GM23338 (cell line): Measurements from ENCODE around the gene SLC8A1. TPM values are rescaled to one million over a fixed set of nuclear protein-coding genes. Genes with fewer than 3 reads are reported as not detected.

ENCODE experiments used
- ATAC-seq: fragments of 200-7000 bp; cut with Tn5 transposase; 3 replicates; pipeline ENCODE4 v1.9.1; 2020
- DNase-seq: peaks from one replicate; pipeline ENCODE4 v3.0.0-alpha.2; 2015; ENCODE audit warnings: low spot score
- H2AFZ ChIP-seq: fragments of 200-600 bp; sonication (generic); 2 replicates; pipeline ENCODE4 v1.8.0; 2016; ENCODE audit warnings: antibody characterized with exemption, mild to moderate bottlenecking, moderate library complexity
- H3F3A ChIP-seq: fragments of 200-600 bp; sonication (generic); replicated peaks from 2 replicates; pipeline ENCODE4 v1.8.0; 2017; ENCODE audit warnings: antibody characterized with exemption, mixed run types, low read depth
- H3K27ac ChIP-seq: fragments of 200-600 bp; sonication (generic); 2 replicates; pipeline ENCODE4 v1.6.1; 2016; ENCODE audit warnings: low read depth
- H3K27me3 ChIP-seq: fragments of 200-600 bp; sonication (generic); 2 replicates; pipeline ENCODE4 v1.8.0; 2016; ENCODE audit warnings: mild to moderate bottlenecking, mixed run types, moderate library complexity; ENCODE audit not compliant: insufficient read depth
- H3K36me3 ChIP-seq: fragments of 200-600 bp; sonication (generic); 2 replicates; pipeline ENCODE4 v1.8.0; 2016; ENCODE audit warnings: mild to moderate bottlenecking; ENCODE audit not compliant: insufficient read depth
- H3K4me1 ChIP-seq: fragments of 200-600 bp; sonication (generic); 2 replicates; pipeline ENCODE4 v1.8.0; 2016; ENCODE audit warnings: mild to moderate bottlenecking, moderate library complexity; ENCODE audit not compliant: insufficient read depth
- H3K4me2 ChIP-seq: fragments of 200-600 bp; sonication (generic); 2 replicates; pipeline ENCODE4 v1.7.1; 2017; ENCODE audit warnings: mixed run types
- H3K4me3 ChIP-seq: fragments of 200-600 bp; sonication (generic); 2 replicates; pipeline ENCODE4 v1.6.1; 2016; ENCODE audit warnings: mixed run types
- H3K79me2 ChIP-seq: fragments of 200-600 bp; sonication (generic); replicated peaks from 2 replicates; pipeline ENCODE4 v1.8.0; 2017; ENCODE audit warnings: mild to moderate bottlenecking; ENCODE audit not compliant: insufficient read depth
- H3K9me2 ChIP-seq: fragments of 200-600 bp; sonication (generic); 2 replicates; pipeline ENCODE4 v1.8.0; 2017; ENCODE audit not compliant: insufficient read depth
- H4K20me1 ChIP-seq: fragments of 200-600 bp; sonication (generic); replicated peaks from 2 replicates; pipeline ENCODE4 v1.8.0; 2017; ENCODE audit warnings: mild to moderate bottlenecking; ENCODE audit not compliant: insufficient read depth
- H3K27ac Mint-ChIP-seq: 2 replicates; pipeline ENCODE4 v1.8.0; 2020; ENCODE audit warnings: inconsistent platforms, mild to moderate bottlenecking, moderate library complexity, mixed read lengths
- H3K27me3 Mint-ChIP-seq: 3 replicates; pipeline ENCODE4 v1.8.0; 2022; ENCODE audit warnings: low read depth, mild to moderate bottlenecking, moderate library complexity, mixed read lengths, inconsistent platforms; ENCODE audit not compliant: insufficient read depth, poor library complexity
- H3K36me3 Mint-ChIP-seq: 3 replicates; pipeline ENCODE4 v1.8.0; 2021; ENCODE audit warnings: low read depth, mild to moderate bottlenecking, inconsistent platforms, moderate library complexity, mixed read lengths
- H3K4me1 Mint-ChIP-seq: 3 replicates; pipeline ENCODE4 v1.8.0; 2020; ENCODE audit warnings: mild to moderate bottlenecking, inconsistent platforms, mixed read lengths
- H3K4me3 Mint-ChIP-seq: 3 replicates; pipeline ENCODE4 v1.8.0; 2021; ENCODE audit warnings: moderate library complexity, mild to moderate bottlenecking, inconsistent platforms, mixed read lengths
- H3K9me3 Mint-ChIP-seq: 3 replicates; pipeline ENCODE4 v1.8.0; 2020; ENCODE audit warnings: moderate library complexity, mild to moderate bottlenecking, inconsistent platforms, mixed read lengths
- ETS1 ChIP-seq: IDR thresholded peaks from 2 replicates; pipeline ENCODE4 v1.6.1; 2016; ENCODE audit warnings: antibody characterized with exemption
- EZH2 ChIP-seq: fragments of 200-600 bp; sonication (generic); IDR thresholded peaks from one replicate; pipeline ENCODE4 v1.8.0; 2017; ENCODE audit warnings: antibody characterized with exemption, mild to moderate bottlenecking, low read depth; ENCODE audit not compliant: unreplicated experiment
- JUNB ChIP-seq: IDR thresholded peaks from one replicate; pipeline ENCODE4 v1.6.1; 2016; ENCODE audit warnings: antibody characterized with exemption; ENCODE audit not compliant: unreplicated experiment
- POLR2AphosphoS5 ChIP-seq: IDR thresholded peaks from 2 replicates; pipeline ENCODE4 v1.6.1; 2016; ENCODE audit warnings: antibody characterized with exemption, low read depth
- STAT1 ChIP-seq: IDR thresholded peaks from one replicate; pipeline ENCODE4 v1.6.1; 2016; ENCODE audit warnings: antibody characterized with exemption; ENCODE audit not compliant: unreplicated experiment
- ZNF114 ChIP-seq: fragments of 250-450 bp; sonication (Bioruptor Pico); IDR thresholded peaks from 2 replicates; pipeline ENCODE4 v1.5.0; 2020; ENCODE audit warnings: mild to moderate bottlenecking, moderate library complexity
- ZNF331 ChIP-seq: fragments of 250-450 bp; sonication (Bioruptor Pico); IDR thresholded peaks from 2 replicates; pipeline ENCODE4 v1.5.0; 2020; ENCODE audit warnings: low read depth, mild to moderate bottlenecking, moderate library complexity
- polyA plus RNA-seq: library from polyadenylated mRNA; unstranded; fragments of >200 nt; fragmentation: Nextera tagmentation; extraction: Ambion mirVana; gene quantifications from 2 replicates; pipeline ENCODE4 v1.2.1, GENCODE V29; 2016
- total RNA-seq: library from RNA; depleted of rRNA; stranded (reverse); fragments of >200 nt; shearing (Covaris generic); gene quantifications from 2 replicates; pipeline ENCODE4 v1.2.3, GENCODE V29; 2014
- TF ChIP-seq, protein P1 (sequence below): IDR thresholded peaks from one replicate; pipeline ENCODE4 v1.6.1; 2018; ENCODE audit warnings: antibody characterized with exemption; ENCODE audit not compliant: unreplicated experiment
- TF ChIP-seq, protein P2 (sequence below), 2 experiments: fragments of 200-600 bp in 1 of 2; sonication (generic) in 1 of 2; conservative IDR thresholded peaks; 2 replicates each; pipeline versions ENCODE4 v1.5.1 to v1.6.1; 2016 to 2017; ENCODE audit warnings: antibody characterized with exemption in 2 of 2, low read depth in 2 of 2, mild to moderate bottlenecking in 2 of 2, moderate library complexity in 1 of 2

Gene SLC8A1
- total and polyA plus RNA-seq, 2 experiments from 2014 or later = 2.5 to 3.3 TPM

DNA sequence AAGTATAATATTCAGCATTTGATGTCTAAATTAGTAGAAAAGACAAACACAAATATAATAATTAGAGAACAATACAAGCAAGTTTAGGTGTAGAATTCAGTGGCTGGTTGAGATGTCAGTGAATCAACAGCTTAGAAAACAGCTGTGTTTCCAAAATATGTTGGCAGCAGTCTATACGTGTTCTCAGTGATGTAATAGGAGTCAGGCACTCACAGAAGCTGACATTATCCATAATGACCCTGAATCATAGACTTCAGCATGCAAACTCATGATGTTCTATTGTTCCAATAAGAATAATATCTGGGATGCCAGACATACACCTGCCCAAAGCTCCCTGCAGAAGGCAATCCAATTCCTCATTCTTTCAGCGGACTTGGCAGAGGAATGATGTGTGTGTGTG is 164.7 kb downstream of the SLC8A1 start (continued):
- TF ChIP-seq, protein P1, sequence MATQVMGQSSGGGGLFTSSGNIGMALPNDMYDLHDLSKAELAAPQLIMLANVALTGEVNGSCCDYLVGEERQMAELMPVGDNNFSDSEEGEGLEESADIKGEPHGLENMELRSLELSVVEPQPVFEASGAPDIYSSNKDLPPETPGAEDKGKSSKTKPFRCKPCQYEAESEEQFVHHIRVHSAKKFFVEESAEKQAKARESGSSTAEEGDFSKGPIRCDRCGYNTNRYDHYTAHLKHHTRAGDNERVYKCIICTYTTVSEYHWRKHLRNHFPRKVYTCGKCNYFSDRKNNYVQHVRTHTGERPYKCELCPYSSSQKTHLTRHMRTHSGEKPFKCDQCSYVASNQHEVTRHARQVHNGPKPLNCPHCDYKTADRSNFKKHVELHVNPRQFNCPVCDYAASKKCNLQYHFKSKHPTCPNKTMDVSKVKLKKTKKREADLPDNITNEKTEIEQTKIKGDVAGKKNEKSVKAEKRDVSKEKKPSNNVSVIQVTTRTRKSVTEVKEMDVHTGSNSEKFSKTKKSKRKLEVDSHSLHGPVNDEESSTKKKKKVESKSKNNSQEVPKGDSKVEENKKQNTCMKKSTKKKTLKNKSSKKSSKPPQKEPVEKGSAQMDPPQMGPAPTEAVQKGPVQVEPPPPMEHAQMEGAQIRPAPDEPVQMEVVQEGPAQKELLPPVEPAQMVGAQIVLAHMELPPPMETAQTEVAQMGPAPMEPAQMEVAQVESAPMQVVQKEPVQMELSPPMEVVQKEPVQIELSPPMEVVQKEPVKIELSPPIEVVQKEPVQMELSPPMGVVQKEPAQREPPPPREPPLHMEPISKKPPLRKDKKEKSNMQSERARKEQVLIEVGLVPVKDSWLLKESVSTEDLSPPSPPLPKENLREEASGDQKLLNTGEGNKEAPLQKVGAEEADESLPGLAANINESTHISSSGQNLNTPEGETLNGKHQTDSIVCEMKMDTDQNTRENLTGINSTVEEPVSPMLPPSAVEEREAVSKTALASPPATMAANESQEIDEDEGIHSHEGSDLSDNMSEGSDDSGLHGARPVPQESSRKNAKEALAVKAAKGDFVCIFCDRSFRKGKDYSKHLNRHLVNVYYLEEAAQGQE = no peak
- TF ChIP-seq STAT1 = no peak

DNA sequence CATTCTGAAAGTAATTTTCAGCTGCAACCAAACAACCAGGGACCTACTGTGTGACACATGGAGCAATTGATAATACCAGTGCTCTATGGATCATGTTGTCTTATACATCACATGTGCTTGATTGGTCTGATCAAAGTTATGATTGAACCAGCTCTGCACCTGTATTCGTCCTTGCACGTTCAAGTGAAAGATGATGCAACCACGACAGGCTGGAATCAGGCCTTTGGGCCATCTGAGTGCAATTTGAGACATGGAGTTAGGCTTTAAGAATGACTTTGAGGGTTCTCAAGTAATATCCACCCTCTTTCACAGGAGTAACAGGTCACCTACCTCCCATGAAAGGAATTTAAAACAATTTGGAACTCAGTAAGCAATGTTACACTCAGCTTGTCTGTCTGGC is 165.2 kb downstream of the SLC8A1 start:
- Mint-ChIP-seq H3K4me1 (peaks cover 4% of the 10 kb centered on the region; the same call in 1 of the 3 replicates), H3K36me3 (no peaks in the 10 kb centered on the region), H3K9me3 (no peaks in the 10 kb centered on the region), H3K27ac (no peak overlapping the region), H3K27me3 (no peaks in the 10 kb centered on the region), H3K4me3 (no peak overlapping the region)
- no peak overlapping the region for H2AFZ ChIP-seq
- no peaks in the 10 kb centered on the region for H4K20me1 ChIP-seq
- DNase-seq (no peak), ATAC-seq (no peak)
- H3F3A ChIP-seq = no peaks in the 10 kb centered on the region
- no peaks in the 10 kb centered on the region for H3K9me2 ChIP-seq
- no peaks in the 10 kb centered on the region for H3K27me3 ChIP-seq
- no peak overlapping the region for H3K27ac ChIP-seq
- no peaks in the 10 kb centered on the region for H3K79me2 ChIP-seq
- H3K4me3 ChIP-seq = no peak overlapping the region
- H3K4me1 ChIP-seq = no peaks in the 10 kb centered on the region
- no peaks in the 10 kb centered on the region for H3K36me3 ChIP-seq
- no peak overlapping the region for H3K4me2 ChIP-seq
- TF ChIP-seq ZNF331 (CRISPR knock-in tag) (no peak), EZH2 (no peak), ETS1 (no peak), JUNB (no peak), ZNF114 (CRISPR knock-in tag) (no peak), POLR2AphosphoS5 (no peak)
- TF ChIP-seq, protein P2, sequence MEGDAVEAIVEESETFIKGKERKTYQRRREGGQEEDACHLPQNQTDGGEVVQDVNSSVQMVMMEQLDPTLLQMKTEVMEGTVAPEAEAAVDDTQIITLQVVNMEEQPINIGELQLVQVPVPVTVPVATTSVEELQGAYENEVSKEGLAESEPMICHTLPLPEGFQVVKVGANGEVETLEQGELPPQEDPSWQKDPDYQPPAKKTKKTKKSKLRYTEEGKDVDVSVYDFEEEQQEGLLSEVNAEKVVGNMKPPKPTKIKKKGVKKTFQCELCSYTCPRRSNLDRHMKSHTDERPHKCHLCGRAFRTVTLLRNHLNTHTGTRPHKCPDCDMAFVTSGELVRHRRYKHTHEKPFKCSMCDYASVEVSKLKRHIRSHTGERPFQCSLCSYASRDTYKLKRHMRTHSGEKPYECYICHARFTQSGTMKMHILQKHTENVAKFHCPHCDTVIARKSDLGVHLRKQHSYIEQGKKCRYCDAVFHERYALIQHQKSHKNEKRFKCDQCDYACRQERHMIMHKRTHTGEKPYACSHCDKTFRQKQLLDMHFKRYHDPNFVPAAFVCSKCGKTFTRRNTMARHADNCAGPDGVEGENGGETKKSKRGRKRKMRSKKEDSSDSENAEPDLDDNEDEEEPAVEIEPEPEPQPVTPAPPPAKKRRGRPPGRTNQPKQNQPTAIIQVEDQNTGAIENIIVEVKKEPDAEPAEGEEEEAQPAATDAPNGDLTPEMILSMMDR (conservative IDR thresholded peaks at IDR 0.05; ENCODE audit: low read depth in 2 of 2) = no peak
- TF ChIP-seq, protein P1 = no peak
